HG02840 (cell line): ENCODE results near the gene GALNT10.
"Not testable (repeated sequence)": the region's sequence is repeated elsewhere in the genome, so short reads cannot be mapped to it uniquely, and the experiment has no call there.

Experiments used
- ATAC-seq: cut with Tn5 transposase; IDR thresholded peaks from one replicate; pipeline ENCODE4 v1.9.1; 2021; ENCODE audit warnings: mild to moderate bottlenecking, moderate library complexity, moderate number of reproducible peaks; ENCODE audit not compliant: unreplicated experiment, low FRiP score

The GALNT10 gene

DNA sequence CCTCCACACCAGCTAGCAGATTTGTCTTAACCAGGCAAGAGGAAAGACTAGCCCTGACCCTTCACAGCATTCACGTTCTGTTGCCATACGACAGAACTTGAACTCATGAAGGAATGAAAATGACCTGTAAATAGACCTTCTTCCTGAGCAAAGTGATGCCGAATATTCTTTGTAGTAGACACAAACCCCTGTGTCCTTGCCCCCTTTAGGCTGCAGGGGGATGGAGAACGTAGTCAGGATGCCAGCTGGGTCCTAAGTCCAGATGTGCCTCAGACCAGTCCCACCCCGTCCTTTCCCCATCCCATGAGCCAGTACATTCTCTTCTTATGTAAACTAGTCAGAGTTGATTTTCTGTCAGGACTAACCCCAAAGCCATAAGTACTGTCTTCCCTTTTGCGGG is 151.1 kb downstream of the GALNT10 start:
- no peak for ATAC-seq

DNA sequence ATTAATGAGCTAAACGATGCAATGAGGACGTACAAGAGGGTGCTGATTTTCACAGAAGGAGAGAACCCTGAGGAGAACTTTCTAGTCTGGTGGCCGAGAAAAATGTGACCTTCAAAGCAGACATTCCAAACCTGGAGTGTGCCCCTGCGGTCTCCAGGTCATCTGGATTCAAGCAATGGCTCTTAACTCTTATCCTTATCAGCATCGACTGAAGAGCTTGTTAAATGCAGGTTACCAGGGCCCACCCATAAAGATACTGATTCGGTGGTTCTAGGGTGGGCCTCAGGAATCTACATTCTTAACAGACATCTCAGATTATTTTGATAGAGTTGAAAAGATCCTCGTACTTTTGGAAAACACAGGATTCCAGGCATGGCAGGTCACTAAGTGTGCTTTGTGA is 151.7 kb downstream of the GALNT10 start:
- no peak for ATAC-seq

DNA sequence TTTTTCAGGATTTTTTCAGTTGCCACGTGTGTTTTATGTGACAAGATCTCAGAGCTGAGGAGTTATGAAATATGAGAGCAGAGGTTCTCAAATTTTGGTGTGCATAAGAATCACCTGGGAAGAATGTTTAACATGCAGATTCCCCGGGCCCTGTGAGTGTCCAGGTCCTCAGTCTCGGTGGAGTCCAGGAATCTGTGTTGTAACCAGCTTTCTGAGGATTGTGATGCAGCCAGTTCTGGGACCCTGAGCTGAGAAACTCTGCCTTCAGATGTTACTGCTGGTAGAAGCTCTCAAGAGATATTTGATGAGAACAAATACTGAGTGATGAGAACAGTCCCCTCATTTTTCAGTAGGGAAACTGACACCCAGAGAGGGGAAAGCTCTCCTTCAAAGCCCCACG is 152.4 kb downstream of the GALNT10 start:
- ATAC-seq: no peak

DNA sequence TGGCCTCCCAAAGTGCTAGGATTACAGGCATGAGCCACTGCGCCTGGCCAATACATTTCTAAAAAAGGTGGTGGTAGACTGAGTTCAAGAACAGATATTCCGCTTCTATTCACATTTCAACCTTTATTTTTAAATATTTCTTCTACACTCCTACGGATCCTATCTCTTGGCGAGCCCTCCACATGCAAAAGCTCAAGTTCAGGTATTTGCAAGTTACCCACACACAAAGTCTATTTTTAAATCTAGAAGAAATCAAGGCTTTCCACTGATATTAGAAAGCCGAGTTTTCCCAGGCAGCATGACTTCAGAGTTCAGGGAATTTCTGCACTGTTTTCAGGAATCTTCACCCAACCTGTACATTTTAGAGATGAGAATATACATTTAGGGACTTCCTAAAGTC is 153.9 kb downstream of the GALNT10 start:
- ATAC-seq: no peak

DNA sequence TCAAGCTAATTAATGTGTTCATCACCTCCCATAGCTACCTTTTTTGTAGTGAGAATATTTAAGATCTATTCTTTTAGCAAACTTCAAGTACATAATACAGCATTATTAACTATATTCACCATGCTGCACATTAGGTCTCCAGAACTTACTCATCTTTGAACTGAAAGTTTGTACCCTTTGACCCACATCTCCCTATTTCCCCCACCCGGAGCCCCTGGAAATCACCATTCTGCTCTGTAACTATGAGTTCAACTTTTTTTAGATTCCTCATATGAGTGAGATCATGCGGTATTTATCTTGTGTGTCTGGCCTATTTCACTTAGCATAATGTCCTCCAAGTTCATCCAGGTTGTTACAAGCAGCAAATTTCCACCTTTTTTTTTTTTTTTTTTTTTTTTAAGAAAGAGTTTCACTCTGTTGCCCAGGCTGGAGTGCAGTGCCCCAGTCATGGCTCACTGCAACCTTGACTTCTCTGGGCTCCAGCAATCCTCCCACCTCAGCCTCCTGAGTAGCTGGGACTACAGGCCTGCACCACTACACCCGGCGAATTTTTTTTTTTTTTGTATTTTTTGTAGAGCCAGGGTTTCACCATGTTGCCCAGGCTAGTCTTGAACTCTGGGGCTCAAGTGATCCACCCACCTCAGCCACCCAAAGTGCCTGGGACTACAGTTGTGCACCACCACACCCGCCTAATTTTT is 154.9 kb downstream of the GALNT10 start:
- ATAC-seq: peak; percentile 75

DNA sequence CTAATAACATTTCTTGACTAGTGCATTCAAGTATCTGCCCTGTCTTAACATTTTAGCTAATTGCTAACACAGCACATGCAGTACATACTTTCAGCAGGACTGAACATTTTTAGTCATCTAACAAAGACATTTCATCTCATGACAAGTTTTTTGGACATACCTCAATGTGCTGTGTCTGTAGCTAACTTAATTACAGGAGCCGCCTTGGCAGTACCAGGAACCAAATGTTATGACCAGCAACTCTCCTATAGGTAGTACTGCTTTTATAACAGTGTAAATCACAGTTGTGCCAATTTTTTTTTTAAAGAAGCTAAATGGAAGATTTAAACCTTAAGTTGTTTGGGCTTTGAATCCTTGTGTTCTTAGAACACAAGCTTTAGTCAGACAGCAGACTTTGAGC is 155.9 kb downstream of the GALNT10 start:
- no peak for ATAC-seq

DNA sequence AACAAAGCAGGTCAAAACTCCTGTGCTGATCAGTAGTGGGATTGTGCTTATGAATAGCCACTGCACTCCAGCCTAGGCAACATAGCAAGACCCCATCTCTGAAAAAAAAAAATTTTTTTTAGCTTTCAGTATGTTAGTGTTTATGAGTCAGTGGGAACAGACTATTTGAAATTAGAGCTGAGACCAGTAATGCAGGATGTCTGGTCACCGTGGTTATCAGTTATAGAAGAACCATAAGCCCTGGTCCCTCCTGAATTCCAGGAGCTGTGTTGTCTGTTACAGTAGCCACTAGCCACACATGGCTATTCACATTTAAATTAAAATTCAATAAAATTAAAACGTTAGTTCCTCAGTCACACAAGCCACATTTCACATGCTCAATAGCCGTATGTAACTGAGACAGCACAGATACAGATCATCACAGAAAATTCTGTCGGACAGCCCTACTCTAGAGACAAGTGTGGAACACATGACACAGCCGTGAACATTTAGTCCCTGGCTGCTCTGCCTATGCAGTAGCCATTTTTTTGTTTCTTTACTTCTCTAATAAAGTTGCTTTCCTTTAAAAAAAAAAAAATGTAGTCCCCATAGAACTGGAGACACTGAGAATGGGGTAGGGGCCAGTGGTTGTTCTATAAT is 159.2 kb downstream of the GALNT10 start:
- ATAC-seq: no peak

DNA sequence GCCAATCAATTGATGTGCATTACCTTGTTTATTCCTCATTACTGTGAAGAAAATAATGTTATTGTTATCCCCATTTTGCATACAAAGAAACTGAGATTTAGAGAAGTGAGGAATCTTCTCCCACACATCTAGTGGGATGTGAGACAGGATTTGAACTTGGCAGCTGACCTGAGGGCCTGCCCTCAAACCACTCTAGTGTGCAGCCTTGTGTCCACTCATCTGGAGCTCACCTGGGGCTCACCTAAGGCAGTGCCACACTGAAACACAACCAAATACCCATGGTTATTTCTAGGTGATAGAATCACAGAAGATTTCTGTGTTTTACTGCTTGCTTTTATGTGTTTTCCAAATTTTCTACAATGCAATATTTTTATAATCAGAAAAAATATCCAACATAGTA is 160.6 kb downstream of the GALNT10 start:
- ATAC-seq: no peak

DNA sequence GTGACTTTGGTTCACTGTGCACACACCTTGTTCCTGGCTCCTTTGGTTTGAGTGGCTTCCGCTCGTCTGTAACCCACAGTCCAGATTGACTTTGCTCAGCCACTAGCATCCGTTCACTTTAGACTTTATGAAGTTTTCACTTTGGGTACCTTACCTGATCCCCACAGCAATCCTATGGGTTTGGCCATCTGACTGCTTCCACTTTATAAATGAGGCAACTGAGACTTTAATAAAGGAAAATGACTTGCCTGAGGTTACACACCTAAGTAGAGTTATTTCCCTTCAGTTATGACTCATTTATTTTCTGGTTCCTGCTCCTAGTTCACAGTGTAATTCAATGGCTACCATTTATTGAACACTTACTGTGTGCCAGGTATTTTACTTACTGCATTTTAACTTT is 161.0 kb downstream of the GALNT10 start:
- peak; percentile 61 for ATAC-seq

DNA sequence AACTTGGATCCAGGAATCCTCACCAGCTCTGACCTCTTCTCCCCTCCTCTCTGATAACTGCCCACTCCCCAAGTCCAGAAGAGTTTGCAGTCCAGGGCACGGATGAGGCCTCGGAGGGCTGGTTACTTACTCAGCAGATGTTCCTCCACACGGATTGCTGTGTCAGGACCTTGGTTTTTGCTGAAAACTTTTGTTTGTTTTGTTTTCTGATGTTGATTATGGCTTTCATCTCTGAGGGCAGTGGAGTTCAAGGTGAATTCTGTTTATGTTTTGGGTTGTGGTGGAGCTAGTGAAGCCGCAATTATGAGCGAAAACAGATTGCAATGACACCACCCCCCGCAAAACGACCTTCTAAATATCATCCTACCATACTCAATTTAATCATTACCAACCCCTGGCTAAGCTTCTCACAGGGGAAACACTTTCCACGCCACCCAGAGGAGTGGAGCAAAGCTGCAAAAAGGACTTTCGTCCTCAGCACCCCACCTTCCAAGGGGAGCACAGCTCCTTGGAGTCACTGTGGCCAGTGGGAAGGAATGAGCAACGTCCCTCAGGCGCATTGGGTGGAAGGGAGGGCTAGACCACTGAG is 162.5 kb downstream of the GALNT10 start:
- ATAC-seq: no peak

DNA sequence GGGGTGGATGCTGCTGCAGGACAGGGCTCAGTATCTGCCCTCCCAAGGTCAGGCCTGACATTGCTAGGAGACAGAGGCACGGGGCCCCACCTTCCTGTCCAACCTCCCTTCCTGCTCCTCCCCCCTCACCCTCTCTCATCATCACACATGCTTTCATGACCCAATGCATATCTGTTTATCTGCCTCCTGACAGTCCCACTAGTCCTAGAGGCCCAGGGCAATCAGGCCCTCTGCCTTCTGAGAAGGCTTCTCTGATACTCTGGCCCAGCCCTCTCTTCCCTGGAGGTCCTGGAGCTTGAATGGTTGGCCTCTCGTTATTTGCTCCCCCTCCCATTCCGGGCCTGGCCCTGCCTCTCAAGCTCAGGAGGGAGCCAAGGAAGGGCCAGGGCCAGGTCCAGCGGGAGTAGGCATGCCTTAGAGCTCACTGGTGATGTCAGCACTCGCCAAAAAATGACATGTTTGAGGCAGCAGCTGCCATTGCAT is 164.6 kb downstream of the GALNT10 start:
- no peak for ATAC-seq

DNA sequence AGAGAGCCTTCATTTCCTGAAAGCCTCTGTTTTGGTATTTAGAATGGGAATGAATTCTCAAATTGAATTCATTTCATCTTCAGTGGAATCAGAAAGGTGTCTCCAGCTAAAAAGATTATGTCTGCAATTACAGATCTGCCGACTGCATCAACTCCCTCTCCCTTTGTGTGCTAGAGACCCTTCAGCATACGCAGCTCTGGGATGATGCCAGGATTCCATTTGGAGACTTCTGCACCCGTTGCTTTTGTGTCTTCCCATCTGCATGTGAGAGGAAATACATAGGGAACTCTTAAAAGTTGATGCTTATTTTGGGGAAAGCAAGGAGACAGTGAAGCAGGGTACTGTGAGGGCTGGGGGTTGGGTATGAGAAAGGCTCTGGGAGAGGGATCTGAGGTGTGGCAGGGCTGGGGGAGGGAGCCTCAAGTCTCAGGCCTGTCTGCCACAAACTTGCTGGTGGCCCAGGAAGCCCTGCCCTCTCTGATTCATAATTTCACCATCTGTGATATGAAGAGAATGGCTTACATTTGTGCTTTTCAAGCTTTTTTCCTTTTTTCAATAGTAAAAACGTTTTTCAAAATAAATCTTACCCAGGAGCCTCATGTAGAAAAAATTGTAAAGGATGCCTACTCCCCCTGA is 165.6 kb downstream of the GALNT10 start:
- ATAC-seq: no peak

DNA sequence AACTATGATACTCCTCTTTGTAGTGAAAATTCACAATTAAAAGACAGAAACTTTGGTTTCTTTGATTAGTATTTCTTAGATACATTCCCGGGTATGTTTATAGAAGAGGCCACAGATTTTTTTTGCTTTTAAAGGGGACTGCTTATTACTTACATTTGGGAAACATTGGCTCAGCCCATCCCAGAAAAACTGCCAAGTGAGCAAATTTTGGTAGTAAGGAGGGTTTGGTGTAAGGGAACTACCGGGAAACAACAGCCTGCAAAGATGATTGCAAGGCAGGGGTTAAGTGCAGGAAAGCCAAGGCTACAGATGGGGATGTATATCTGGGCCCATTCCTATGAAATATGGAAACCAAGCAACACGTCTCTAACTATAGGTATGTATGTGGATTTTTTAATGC is 166.4 kb downstream of the GALNT10 start:
- ATAC-seq: no peak

DNA sequence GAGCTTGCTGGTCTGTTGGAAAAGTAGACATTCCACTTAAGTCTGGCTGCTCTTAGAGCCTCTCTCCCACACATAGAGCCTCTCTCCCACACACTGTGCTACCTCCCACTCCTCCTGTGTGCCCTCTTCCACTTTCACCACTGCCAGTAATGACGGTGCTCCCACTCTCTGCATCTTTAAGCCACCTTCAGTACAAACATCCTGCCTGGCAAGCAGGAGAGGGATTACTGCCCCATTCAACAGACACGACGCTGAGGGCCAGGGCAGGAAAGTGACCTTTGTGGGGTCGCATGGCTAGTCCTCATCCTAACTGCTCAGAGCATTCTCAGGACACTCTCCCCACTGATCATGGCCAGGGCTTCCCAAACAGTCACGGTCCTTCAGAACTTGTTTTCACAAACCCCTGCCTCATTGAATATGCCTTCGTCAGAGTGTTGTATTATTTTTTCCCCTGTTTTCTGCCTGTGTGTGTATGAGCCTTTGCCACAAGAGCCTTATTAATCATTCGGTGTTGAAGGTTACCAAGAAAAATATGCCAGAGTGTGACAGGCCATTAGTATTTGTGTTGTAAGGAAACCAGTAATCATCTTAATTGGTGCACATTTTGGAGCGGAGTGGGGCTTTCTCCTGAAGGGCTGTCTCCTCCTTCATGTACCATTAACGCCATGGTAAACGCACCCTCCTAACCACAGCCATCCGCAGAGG is 168.1 kb downstream of the GALNT10 start:
- ATAC-seq: no peak

DNA sequence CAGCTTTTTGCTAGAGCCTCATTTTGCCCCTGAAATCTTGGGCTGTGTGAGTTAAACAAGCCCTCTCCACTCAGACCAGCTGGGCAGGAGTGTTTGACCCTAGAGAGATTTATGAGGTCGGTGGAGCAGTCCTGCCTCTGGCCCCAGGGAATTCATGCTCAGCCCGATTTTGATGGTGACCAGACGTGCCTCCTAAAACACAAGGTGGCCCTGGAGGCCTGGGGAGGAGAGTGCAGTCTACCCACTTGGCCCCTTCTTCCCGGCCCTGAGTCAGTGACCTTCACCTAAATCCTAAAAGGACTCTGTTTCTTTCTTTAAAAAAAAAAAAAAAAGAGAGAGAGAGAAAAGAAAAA is 168.7 kb downstream of the GALNT10 start:
- no peak for ATAC-seq

DNA sequence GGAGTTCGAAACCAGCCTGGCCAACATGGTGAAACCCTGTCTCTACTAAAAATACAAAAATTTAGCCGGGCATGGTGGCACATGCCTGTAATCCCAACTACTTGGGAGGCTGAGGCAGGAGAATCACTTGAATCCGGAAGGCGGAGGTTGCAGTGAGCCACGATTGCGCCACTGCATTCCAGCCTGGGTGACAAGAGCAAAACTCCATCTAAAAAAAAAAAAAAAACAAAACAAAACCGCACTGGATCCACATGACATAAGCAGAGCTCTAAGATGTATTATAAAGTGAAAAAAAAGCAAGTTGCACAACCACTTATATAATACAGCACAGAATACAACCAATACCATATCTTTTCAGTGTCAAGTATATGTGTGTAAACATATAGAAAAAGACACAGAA is 169.7 kb downstream of the GALNT10 start:
- ATAC-seq: not testable (repeated sequence)

DNA sequence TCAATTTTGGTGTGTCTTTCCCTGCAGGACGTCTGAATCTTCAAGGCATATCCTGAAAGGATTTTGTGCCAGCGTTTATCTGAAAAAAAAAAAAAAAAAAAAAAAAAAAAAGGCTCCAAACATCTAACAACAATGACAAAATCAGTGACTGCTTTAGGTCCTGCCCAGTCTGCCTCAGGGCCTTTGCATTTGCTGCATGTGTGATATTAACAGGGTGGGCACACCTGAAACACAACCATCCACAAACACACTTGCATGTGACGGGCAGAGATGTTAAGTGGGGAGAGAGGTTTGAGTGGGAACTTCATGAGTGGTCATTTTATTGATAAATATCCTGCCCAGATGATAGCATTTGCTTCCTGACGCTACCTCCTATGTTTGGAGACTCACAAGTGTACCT is 172.9 kb downstream of the GALNT10 start:
- ATAC-seq: no peak

DNA sequence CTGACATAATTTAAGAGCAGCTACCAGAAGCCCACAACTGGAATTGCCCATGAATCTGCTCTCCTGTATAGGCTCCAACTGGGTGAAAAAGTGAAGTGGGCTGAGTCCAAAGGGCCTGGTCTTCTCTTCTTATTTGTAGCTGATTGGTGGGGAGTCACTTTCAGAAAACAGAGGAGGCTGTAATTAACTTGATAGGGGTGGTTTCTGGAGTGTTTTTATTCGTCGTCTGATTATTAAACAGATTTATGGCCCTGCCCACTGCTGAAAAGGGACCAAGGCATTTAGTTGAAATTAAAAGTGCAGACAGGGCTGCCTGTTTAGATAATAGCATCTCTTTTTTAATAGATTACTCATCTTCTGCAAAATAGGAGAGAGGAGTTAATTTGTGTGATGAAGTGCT is 174.2 kb downstream of the GALNT10 start:
- no peak for ATAC-seq

DNA sequence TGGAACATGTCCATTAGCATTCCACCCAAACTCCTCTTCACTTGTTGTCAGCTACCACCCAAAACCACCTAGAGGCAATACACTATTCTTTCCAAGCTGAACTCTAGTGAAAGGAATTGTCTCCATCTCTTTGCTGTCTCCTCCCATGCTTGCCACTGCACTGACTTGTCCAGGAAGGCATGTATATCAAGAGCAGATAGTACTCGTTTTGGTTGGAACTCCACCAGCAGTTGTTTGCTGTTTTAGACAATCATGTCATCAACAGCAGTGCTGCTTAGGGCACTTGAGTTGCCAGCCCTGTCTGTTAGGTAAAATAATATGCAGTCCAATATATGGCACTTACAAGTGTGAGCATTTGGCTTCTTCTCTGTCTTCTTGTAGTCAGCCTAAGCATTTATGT is 175.3 kb downstream of the GALNT10 start:
- no peak for ATAC-seq

DNA sequence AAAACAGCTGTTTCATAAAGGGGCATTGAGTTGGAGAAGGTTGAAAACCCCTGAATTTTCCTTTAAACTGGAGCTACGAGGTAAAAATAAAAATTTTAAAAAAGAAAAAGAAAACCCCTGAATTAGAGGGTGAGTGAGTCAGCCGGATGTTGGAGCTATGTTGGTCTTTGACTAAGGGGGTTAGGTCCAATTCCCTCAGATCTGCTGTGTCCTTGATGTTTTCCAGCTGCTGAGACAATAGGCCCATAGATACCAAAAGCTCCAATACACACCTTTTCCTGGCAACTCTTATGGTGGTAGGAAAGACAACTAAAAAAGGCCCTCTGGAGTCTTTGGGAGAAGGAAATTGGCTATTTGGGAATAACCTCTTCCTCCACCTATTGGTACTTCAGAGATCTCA is 175.8 kb downstream of the GALNT10 start:
- ATAC-seq: no peak

DNA sequence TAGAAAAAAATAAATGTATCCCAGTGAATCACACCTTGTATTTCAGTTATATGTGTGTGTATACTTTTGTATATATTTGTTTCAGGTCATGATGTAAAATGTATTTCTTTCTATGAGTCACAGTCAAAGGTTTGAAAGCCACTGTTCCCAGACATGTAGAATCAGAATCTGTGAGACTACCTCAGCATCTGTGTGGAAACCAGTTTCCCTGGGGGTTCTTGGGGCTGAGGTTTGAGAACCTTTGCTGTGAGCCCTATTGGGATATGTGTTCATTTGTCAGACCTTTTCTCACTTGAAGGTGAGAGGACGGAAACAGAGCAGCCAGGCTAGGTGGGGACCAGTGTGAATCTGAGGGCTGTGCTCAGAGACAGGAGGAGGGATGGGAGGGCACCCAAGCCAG is 176.6 kb downstream of the GALNT10 start:
- no peak for ATAC-seq
